GM15510 (cell line): Measurements from ENCODE around the gene ECHDC1.

Source experiments
- POLR2A ChIP-seq: IDR thresholded peaks from 3 replicates; pipeline ENCODE4 v1.6.1; 2011; ENCODE audit warnings: borderline replicate concordance; ENCODE audit not compliant: insufficient read length; ENCODE audit errors: extremely low read depth

The ECHDC1 gene, protein sequence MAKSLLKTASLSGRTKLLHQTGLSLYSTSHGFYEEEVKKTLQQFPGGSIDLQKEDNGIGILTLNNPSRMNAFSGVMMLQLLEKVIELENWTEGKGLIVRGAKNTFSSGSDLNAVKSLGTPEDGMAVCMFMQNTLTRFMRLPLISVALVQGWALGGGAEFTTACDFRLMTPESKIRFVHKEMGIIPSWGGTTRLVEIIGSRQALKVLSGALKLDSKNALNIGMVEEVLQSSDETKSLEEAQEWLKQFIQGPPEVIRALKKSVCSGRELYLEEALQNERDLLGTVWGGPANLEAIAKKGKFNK

DNA sequence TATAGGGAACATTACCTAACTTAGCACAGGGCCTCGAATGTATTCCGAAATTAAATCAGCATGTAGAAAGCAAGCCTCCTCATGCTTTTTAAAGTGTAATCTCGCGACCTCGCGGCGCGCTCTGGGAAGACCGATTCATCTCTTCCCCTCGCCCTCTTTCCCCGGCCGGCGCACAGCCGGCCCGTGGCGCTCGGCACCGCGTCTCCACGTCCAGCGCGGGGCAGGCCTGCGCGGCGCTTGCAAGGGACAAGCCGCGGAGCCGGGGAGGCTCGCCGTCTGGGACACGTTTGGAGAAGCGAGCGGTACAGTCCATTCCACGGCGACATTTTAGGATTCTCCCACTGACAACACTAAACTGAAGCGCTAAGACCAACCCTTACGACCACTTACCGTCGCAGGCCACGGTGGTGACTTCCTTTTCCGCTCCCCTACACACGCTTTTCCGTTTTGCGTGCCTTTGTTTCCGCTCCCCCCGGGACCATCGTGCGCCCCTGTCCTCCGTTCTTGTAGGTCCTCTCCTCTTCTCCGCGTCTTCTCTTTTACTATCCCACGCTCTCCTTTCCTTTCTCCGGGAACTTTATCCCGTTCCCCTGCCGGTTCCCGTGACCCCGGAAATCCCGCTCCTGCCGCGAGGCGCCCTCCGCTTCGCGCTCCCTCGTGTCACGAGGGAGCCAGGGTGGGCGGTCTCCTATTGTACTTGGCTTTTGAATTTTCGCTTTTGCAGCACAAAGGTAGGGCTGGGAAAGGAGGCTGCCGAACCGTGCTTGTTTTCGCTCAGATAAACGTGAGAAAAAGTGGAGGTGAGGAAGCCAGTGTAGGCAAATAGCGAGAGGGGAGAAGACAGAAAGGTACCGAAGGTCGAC is at the start of gene ECHDC1:
TSS of gene ECHDC1 (minus strand) at position 664 of the 863 bp plus-strand sequence. CDS start 12,581 bp downstream, outside the sequence.
- TF ChIP-seq POLR2A, result peak; percentile 80

DNA sequence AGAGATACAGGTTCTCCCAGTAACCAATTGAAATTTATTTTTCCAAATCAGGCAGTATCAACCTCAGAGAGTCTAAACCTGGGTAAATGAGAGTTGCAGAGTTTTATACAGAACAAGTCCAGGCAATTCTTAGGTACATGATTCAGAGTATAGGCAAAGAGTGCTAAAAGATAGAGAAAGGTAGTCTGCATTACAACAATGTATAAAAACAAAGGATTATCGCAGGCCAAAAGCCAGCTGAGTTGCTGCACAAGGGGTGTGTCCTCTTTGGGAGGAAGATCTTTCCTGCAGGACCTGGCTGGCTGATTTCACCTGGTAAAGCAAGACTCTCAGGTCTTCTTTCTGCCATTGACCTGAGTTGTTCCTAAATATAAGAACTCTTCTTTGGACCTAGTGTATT is 48.9 kb upstream of the ECHDC1 start:
- TF ChIP-seq POLR2A, result no peak

DNA sequence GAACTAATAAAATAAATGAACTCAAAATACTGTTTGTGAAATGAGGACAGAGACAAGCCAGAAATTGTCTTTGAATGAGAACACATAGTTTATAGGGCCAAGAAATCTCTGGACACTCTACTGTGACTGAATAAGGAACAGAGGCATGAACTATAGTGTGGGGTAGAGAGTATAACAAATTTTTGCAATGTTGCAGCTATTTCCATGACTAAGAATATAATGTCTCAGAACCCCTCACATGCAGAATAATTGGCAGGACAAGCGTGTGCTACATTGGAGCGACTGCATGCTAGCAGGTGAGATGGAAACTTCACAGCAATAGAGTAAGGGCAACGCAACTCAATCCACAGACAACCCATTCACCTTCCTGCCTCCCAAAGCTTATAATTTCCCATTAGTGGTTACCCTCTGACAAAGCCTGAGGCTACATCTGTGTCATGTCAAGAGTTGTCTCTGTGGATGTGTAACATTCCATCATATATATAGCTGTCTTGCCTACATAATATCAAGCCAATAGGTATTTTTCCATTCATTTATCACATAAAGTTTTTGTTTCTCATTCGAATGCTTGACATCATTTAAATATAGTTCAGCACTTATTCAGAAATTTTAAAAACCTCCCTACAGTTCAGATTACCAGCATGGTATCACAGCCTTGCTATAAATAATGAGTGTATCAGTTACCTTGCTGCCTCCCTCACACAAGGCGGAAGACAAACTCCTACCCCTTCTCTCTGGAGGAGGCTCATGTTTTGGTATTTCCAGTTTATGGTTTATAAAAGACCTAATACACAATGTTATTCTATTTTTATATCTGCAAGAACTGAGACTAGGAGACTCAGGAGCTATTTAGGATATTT is 47.9 kb upstream of the ECHDC1 start:
- TF ChIP-seq POLR2A, result no peak

DNA sequence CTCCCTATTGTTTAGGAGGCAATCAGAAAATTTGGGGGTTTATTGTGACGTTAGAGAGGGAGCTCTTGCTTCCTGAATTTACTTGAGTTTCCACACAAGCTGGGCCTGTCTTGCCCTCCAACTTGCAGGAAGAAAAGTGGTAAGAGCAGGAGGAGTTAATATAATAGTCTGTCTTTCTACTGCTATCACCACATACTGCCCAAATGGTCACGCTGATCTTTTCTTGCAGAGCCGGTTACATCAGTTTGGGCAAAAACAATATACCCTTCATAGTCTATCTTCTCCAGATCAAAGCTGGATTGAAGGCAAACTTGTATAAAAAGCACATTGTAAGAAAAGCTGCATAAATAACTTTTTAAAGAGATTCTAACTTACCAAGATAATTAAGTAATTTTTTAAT is 46.3 kb upstream of the ECHDC1 start:
- TF ChIP-seq POLR2A, result no peak

DNA sequence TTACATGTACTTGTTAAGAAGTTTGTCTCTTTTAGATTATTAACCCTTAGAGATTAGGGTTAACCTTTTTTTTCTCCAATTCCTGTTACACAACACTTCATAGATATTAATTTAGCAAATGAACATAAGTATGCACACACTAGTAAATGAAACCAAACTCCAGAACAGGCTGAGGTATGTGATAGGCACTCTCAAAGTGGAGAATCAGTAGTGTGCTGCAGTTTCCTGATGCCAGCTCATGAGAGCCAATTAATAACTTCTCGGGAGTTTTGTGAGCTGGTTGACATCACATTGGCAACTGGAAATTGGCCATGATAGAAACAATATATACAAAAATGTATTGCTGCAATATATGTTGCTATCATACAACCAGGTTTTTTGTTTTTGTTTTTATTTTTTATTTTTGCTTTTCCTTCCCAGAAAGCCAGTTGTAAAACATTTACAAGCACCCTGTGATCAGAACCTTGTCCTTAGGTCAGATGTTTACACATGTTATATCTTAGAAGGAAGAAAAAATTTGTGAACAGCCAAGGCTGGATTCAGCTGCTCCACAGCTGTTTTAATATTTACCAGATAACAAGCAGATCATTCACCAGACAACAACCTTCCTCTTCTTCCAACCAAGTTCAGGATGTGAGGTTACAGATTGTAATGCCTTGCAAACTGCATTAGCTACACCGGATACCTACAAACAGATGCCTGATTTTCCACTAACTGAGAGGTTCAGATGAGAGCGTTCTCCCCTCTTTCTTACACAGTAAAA is 42.4 kb upstream of the ECHDC1 start:
- TF ChIP-seq POLR2A, result no peak

DNA sequence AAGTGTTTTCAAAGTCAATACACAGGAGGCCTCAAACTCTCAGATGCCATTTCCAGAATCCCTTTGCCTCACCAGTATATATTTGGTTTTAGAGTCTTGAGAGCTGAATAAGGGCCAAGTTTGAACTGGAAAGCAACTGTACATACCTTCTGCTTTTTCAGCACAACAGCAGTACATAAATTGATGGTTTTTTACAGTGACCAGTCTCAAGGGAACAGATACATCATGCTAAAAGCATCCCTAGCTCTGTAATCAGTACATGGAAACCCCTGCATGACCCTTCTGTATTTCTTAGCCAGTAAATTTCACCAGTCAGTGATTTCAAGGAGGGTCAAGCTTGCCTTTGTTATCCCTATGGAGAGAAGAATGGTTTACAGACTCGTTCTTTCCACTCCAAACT is 40.6 kb upstream of the ECHDC1 start:
- no peak for TF ChIP-seq POLR2A

DNA sequence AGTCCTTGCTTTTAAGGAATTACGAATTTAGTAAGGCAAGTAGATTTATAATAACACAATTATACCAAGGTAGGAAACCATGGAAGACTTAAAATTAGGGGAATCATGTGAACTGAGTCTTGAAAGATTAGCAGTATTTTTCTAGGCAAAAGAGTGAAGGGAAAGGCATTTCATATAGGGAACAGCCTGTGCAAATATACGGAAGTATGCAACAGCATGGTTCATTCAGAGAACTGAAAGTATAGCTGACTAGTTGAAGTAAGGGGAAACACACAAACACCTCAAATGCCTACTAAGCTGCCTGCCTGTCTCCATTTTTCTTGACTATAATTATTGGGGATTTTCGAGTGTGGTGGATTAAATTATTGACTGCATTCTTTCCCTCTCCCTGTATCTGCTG is 39.0 kb upstream of the ECHDC1 start:
- TF ChIP-seq POLR2A, result no peak

DNA sequence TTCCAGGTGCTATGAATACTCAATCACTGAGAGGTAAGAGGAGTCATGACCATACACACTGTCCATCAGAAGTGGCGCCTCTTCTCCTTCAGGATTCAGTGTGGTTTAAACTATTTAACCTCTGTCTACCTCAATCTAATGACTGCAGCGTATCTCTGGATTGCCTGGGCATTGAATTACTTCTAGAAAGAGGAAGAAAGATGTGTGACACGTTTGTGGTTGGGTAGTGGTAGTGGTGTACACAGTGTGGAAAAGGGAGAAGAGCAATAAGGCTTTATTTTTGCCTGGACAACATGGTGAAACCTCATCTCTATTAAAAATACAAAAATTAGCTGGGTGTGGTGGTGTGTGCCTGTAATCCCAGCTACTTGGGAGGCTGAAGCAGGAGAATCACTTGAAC is 38.0 kb upstream of the ECHDC1 start:
- TF ChIP-seq POLR2A, result no peak

DNA sequence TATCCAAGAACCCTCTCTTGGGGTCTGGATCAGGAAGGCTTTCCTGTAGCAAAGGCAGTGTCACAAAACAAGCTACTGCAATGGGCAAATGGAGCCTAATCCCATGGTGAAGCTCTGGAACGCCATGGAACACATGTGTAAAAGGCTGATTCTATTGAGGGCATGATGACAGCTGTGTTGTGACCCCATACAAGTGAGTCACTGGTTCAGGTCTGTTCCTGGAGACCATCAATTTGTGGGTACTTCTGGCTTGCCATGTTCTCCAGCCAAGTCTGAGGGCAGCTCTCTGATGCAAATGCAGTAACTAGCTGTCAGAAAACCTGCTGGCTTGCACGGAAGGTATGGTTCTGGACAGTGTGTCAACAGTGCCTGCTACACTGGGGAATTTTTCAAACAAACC is 33.3 kb upstream of the ECHDC1 start:
- TF ChIP-seq POLR2A, result no peak

DNA sequence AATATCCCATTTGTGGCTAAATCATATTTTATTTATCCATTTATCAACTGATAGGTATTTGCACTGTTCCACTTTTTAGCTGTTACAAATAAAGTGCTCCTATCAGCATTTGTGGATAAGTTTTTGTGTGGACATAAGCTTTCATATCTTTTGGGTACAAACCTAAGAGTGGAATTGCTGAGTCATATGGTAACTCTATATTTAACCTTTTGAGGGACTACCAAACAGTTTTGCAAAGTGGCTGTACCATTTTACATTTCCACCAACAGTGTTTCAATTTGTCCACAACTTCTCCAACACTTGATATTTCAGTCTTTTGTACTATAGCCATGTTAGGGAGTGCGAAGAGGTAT is 23.6 kb upstream of the ECHDC1 start:
- no peak for TF ChIP-seq POLR2A

DNA sequence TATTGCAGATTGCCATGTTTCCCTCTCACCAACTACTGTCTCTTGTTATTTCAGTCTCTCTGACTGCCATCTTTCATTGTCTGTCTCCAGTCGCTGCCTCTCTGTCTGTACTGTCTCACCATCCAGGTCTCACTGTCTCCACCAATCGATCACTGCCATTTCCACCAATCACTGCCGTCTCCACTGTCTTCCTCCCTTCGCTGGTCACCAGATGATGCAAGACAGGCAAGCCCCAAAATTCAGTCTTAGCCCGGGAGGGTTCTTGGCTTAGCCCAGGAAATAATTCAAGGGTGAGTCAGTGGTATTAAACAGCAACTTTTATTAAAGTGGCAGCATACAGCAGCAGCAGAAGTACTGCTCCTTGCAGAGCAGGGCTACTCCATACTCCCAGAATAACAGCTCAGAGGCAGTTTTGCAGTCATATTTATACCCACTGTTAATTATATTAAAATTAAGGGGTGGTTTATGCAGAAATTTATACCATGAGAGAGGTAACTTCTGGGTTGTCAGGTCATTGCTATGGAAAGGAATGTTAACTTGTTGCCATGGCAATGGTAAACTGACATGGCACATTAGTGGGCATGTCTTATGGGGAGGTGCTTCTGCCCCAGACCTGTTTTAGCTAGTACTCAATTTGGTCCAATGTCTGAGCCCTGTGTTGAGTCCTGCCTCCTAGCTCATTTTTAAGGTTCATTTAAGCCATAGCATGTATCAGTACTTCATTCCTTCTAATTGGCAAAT is 23.0 kb upstream of the ECHDC1 start:
- TF ChIP-seq POLR2A, result no peak

DNA sequence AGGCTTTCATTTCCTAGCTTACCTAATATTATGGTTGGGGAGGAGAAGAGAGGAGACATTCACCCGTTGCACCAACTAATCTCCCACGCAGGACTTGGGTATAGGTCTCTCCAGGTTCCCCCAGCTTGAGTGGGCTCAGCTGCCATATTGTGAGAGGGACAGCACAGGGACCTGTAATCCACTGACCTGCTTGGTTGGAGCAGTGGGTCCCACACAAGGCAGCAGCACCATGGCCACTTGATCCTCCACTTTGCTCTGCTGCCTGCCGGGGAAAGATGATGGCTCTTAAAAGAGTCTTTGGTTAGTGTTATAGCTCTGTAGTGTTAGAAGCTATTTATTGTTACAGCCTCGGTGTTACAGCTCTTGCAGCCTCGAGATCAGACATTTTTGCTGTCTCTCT is 22.5 kb upstream of the ECHDC1 start:
- TF ChIP-seq POLR2A, result no peak

DNA sequence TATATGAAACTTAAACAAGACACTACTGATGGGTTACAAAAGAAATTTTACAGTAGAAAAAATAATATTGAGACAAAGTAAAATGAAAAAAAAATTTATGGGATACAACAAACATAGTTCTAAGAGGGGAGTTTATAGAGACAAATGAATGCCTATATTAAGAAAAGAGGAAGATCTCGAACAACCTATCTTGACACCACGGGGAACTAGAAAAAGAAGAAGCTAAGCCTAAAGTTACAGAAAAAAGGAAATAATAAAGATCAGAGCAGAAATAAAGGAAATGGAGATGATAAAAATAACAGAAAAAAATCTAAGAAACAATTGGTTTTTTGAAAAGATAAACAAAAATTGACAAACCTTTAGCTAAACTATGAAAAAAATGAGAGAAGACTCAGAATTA is 9.1 kb upstream of the ECHDC1 start:
- TF ChIP-seq POLR2A, result no peak

DNA sequence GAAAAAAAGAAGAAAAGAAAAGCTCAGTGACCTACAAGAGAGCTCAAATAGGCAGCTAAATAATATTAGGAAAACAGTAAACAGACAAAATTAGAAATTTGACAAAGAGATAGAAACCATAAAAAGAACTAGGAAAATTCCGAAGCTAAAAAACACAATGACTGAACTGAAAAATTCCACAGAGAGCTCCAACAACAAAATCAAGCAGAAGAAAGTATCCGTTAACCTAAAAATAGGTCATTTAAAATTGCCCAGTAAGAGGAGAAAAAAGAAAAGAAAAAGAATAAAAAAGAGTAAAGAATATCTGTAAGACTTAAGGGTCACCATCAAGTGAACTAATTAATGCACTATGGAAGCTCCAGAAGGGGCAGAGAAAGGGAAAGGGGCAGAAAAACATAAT is 6.6 kb upstream of the ECHDC1 start:
- TF ChIP-seq POLR2A, result no peak
